NCI-H1105 treated with DMSO at 0.1 percent for 48 hours (cell line): ENCODE measurements around the gene CFAP68.
"Not testable (repeated sequence)": the region's sequence is repeated elsewhere in the genome, so short reads cannot be mapped to it uniquely, and the experiment has no call there.

Experiments
- DNase-seq: peaks from one replicate; lab custom pipeline; 2025; lab: John Stamatoyannopoulos, UW

CFAP68 gene

DNA sequence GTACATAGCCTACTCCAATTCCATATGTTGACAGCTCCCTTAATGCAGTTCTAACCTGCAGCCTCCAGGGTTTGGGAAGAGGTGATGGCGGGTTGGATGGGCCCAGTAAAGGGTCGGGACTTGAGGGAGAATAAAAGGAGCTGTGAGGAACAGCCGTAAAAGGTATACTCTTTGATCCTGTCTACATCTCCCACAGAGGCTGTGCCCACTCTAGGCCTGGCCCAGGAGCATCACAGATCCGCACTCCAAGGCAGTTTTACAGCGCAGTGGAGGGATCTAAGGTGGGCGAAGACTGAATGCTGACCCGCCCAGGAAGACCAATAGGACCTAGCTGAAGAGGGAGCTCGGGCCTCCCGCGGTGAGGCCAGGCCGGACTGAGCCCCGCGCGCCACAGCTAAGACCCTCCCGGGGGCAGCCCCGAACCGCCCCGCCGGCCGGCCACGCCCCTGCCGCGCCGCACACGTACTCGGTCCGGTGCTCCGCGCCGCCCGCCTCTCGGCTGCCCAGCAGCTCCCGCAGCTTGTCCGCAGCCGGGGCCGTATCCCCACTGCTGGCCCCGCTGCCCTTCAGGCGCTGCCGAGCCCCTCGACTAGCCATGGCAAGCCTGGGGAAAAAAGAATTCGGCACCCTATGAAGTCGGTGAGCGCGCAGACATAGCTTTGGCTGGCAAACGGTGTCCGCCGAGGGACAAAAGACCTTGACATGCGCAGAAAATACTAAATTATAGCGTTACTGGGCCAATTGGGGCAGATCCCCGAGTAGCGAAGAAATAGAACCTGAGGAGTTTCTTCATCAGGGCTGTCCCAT is 8.3 kb upstream of the CFAP68 start, which contains the start of gene ALG9:
ALG9 (minus strand) TSS at position 696 of the 807 bp plus-strand sequence; CDS start at position 597, 99 bp downstream.
- DNase-seq = peak; percentile 85

DNA sequence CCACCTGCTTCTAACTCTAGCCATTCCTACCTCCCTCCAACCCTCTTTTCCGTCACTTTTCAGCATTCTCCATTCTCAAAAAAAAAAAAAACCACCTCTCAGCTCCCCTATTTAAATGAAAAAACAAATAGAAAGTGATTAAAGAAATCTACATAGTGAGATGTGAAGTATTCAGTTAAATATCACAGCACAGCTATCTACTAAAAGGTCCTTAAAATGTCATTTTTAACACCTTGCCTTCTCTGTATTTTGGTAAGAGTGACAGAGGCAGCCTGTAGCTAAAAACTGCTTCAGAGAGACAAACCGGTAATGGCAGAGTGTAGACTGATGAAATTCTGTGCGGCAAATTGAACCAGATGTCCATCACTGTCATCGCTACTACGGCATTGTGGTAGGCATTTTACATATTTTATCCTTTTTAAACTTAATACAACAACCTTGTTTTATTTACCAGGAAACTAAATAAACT is 7.6 kb upstream of the CFAP68 start:
- DNase-seq = no peak

DNA sequence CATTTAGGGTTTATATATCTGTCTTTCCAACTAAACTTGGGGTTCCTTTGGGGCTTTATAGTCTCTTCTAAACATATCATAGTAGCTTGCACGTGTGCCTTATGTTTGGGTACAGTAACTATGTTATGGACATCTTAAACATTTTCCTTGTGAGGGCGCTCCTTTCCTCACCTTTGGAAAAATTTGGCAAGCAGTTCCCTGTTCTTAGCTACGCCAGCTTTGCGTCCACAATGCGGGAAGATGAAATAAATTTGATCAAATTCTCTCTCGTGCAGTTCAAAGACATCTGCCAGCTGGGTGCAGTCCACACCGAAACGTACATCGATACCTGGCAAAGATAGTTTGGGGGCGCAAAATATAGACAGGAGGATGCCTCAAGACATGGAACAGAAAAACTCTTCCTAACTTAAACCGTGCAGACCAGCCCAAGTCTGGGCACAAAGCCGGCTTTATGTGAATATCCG is 924 bp upstream of the CFAP68 start:
- peak; percentile 70 for DNase-seq

DNA sequence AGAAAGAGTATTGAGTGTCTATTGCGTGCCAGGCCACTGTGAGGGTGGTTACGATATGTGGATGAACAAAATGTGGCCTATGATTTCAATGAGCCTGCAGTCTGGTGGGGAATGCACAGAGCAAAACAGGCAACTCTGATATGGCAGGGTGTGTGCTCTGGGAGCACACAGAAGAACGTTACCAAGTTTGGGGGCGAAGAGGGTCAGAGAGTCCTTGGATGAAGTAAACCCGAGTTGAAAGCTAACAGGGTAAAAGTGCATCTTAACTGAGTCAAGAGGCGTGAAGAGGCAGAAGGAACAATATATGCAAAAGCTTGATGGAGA is 258 bp downstream of the CFAP68 start:
- no peak for DNase-seq

DNA sequence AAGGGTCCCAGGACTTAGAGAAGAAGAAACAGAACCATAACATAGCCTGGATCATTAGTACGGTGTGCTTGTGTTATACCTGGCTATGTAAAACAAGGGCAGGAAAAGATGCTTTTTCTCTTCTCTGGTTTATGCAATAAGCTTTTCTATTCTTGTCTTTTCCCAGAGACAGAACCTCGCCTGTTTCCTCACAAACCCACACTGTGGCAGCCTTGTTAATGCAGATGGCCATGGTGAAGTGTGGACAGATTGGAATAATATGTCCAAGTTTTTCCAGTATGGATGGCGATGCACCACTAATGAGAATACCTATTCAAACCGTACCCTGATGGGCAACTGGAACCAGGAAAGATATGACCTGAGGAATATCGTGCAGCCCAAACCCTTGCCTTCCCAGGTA is 2.9 kb downstream of the CFAP68 start:
- no peak for DNase-seq

DNA sequence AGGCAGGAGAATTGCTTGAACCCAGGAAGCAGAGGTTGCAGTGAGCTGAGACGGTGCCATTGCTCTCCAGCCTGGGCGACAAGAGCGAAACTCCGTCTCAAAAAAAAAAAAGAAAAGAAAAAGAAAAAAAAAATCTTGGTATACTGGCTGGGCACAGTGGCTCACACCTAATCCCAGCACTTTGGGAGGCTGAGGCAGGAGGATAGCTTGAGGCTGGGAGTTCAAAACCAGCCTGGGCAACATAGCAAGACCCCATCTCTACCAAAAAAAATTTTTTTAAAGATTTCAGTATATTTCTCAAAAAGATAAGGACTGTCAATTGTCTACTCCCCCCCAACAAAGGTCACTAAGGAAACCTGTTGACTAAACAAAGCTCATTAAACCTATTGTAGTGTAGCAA is 5.7 kb downstream of the CFAP68 start:
- not testable (repeated sequence) for DNase-seq

DNA sequence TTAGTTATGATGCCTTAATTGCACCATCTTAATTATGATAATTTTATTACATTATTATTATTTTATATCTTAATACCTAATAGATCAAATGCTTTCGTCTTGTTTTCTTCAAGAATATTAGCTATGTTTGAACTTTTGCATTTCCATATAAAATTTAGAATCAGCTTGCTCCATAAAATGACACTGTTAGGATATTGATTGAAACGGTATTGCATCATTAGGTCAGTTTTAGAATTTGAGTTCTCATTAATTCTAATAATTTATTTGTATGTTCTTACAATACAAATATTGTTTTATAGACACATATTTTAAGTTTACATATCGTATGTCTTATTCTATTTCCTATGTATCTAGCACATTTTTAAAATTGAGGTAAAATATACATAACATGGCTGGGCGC is 6.7 kb downstream of the CFAP68 start:
- no peak for DNase-seq

DNA sequence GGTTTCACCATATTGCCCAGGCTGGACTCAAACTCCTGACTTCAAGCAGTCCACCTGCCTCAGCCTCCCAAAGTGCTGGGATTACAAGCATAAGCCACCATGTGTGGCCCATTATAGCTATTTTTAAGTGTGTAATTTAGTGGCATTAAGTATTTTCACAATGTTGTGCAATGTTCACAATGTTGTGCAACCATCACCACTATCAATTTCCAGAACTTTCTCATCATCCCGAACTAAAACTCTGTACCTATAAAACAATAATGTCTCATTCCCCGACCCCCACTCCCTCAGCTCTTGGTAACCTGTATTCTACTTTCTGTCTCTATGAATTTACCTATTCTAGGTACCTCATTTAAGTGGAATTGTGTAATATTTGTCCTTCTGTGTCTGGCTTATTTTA is 7.5 kb downstream of the CFAP68 start:
- DNase-seq = no peak

DNA sequence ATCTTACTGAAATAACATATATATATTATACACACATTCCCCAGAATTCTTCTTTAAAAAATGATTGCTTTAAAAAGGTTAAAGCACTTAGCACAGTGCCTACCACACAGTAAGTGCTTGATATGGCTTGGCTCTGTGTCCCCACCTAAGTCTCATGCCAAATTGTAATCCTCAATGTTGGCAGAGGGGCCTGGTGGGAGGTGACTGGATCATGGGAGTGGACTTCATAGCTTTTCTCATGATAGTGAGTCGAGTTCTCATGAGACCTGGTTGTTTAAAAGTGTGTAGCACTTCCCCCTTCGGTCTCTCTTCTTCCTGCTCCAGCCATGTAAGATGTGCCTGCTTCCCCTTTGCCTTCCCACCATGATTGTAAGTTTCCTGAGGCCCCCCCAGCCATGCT is 26.1 kb downstream of the CFAP68 start:
- DNase-seq = no peak

DNA sequence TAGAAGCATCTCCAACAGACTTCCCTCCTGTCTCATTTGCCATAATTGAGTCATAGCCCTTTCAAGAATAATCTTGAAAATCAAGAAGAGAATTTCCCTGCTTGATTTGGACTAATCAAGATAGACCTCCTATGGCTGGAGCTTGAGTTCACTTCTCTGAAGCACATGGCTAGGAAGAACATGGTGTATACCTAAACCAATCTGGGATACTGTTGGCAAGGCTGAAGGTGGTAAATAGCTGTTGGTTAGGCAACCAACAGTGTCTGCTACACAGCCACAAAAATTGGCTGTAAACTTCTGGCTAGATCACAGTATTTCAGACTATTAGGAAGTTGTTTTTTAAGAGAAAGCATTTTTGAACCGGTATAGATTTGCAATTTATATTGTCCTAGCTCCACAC is 27.3 kb downstream of the CFAP68 start:
- DNase-seq = no peak

DNA sequence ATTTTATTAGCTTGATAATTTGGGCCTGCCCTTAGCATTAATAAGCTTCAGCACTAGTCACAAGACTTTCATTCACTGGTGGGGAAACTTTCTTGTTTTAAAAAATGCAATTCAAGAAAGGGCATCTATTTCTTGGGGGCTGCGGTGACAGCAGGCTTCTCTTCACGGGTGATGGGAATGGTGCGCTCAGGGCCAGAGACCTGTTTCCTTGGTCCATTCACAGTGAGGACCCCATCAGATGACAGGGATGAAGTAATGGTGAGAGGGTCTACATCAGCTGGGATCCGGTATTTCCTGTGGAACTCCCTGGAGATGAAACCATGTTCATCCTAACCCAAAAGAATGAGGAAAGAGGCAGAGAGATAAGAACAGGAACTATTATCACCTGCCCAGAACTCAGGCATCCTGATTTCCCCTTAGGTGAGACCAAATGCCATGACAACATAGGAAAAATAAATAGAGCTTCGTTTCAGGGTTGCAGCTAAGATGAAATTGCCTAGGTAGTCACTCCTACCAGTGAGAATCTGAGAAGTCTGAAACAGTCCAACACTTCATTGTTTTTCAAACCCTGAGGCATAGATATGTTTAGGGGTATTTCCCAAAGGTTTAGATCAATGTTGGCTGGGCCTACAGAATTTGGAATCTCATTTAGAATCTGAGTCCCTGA is 29.4 kb downstream of the CFAP68 start:
- no peak for DNase-seq

DNA sequence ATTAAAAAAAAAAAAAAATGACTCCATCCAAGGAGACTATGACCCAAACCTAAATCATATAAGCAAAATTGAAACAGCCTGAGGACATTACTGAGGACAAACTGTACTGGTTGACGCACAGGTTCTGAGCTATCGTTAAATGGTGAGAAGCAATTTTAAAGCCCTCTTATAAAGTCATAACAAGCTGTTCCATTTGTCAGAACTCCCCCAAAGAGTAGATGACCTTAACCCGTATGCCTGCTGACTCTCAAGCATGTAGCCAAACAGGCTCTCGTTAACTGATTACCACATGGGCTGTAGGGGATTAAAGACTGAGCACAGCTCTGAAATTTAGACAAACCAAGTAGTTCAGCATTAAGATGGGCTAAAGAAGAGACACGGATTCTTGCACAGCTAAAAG is 30.0 kb downstream of the CFAP68 start:
- DNase-seq = no peak

DNA sequence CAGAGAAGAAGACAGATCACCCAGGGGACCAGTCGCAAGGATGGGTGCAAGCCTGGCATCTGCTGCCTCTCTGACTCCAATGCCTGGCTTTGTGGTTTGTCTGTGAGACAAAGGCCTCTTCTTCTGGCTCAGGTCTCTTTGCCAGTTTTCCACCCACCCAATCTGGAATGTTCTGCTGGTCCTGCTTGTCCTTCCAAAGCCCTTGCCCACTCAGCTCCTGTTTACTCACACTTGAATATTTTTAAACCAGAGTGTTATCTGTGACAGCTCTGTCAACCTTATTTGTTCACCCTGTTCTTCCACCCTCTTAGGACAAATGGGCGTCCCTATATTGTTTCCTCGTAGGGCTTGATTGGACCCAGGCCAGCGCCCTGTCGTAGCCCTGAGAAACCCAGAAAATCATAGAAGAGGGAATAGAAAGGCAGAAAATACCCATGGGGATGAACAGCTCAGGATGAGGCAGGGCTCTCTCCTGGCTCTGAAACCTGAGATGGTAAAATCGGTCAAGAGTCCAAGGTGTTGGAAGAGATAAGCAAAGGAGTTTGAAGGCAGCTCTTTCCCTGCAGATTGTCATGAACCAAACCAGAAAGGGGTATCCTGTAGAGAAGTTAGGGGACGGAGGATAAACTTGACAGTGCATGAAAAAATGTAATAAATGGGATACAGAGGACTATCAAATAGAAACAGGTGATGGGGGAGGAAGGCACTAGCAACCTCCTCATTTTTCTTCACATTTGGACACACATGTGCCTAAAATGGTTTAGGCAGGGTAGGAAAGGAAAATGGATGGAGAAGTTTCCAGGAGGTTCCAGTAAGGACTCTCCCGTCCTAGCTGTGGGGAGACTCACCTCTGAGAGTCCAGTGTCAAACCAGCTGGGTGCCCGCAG is 31.6 kb downstream of the CFAP68 start:
- DNase-seq = no peak

DNA sequence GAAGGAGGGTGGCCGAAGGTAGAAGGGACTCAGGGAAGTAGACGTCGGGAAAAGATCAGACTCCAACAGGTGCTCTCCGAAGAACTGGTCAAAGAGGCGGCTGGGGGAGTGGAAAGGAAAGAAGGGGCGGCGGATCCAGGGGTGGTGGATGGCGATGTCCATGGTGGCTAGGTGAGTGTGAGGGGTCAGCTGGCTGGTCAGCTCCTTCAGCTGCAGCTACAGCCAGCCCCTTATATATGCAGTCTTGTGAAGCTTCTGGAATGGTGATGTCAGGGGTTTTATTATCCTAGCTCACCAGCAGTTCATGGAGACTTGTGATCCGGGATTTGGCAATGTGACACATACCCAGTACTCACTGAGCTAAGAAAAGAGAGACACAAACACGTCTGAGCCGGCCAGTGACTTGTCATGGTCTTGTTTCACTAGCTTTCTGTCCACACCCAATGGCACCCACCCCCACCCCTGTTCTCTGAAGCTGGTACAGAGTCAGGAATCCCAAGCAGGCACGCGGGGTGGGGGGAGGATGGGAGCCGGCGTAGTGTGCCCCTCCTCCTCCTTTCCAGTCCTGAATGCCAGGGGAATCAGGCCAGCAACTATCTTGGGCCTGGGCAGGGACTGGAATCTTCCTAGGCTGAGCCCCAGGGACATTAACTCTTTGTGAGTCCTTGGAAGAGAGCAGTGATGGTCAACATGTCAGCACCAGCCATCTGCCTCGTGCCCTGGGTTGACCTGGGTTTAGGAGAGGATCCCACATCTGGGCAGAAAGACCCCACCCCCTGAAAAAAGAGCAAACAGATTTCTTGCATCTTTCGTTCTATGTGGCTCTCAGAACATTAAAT is 32.4 kb downstream of the CFAP68 start, which contains the start of gene CRYAB:
CRYAB (minus strand) TSS at position 208 of the 839 bp plus-strand sequence; CDS start at position 162, 46 bp downstream.
- DNase-seq = no peak

DNA sequence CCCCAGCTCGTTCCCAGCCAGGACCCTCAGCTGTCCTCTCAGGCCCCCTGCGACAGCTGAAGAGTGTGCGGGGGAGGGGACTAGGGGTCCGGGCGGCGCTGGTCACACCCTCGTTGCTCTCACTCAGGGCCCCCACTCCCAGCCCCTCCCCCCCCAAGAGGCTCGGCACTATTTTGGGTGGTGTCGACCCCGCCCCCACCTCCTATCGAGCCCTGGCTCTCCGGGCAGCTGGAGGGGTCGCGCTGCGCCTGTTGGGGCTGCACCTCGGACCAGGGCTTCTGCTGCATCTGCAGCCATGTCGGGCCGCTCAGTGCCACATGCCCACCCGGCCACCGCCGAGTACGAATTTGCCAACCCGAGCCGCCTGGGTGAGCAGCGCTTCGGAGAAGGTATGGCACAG is 33.2 kb downstream of the CFAP68 start, which contains the start of gene HSPB2:
HSPB2 (plus strand) TSS at position 200 of the 400 bp plus-strand sequence; CDS start at position 296, 96 bp downstream.
- DNase-seq = no peak

DNA sequence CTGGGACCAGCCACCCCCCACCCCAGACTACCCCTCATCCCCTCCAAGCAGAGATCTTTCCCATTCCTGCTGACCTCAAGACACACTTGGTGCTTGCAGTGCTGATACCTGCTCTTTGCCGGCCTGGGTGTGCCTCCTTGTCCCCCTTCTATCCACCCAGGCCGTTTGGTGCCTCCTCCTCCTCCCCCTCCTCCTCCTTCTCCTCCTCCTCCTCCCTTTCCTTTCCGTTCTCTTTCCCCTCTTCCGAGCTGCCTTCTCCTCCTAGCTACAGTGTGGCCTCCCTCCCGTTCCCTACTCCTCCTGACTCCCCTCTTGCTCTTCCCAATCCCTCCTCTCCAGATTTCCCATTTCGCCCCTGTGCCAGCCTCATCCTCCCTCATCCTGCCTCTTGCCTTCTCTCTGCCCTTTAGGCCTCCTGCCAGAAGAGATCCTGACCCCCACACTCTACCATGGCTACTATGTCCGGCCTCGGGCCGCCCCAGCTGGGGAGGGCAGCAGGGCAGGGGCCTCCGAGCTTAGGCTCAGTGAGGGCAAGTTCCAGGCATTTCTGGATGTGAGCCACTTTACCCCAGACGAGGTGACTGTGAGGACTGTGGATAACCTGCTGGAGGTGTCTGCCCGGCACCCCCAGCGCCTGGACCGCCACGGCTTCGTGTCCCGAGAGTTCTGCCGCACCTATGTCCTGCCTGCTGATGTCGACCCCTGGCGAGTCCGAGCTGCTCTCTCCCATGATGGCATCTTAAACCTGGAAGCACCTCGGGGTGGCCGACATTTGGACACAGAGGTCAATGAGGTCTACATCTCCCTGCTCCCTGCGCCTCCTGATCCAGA is 33.9 kb downstream of the CFAP68 start:
- DNase-seq = no peak

DNA sequence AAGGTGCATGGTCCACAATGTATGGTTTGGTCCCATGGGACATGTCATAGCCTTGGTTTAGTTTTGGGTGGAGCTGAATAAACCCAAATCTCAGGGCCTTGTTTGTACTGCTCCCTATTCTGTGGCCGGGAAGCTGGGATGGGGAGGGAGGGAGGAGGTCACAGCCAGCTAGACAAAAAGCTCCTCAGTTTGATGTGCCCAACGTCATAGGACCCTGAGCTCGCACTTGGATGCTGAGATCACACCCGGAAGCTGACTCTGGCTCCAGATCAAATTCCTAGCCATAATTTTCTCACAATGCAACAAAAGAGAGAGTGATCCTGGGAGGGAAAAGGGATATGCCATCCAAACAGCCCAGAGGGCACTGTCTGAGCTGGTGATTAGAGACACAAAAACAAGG is 34.7 kb downstream of the CFAP68 start:
- no peak for DNase-seq

DNA sequence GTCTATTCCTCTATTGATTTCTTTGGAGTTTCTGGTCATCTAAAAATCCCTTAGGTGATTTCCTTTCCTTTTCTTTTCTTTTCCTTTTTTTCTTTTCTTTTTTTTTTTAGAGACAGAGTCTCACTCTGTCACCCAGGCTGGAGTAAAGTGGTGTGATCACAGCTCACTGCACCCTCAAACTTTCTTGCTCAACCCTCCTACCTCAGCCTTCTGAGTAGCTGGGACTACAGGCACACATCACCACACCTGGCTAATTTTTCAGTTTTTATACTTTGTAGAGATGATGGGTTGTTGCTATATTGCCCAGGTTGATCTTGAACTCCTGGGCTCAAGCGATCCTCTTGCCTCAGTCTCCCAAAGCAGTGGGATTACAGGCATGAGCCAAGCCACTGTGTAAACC is 37.4 kb downstream of the CFAP68 start:
- no peak for DNase-seq

DNA sequence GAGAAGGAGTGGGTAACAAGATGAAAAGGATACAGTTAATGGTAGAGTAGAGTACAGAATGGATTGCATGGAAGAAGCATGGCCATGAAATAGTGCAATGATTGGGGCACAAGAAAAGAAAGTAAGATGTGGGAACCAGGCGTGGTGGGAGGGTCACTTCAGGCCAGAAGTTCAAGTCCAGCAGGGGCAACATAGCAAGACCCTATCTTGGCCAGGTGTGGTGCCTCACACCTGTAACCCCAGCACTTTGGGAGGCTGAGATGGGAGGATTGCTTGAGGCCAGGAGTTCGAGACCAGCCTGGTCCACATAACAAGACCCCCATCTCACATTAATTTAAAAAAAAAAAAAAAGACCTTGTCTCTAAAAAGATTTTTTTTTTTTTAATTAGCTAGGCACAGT is 38.0 kb downstream of the CFAP68 start:
- DNase-seq = no peak

DNA sequence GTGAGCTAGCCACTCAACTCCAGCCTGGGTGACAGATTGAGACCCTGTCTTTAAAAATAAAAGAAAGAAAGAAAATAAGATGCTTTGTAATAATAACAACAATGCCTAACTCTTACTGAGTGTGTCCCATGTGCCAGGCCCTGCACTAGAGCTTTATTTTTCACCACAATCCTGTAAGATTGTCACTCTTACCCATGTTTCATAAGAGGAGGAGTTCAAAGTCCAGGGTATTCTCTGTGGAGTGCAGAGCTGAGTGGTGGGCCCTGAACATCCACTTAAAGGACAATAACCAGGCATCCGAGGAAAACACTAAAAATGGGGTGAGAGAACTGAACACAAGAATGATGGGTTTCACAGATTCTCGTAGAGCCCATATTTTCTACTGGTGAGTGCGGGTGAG is 38.4 kb downstream of the CFAP68 start:
- no peak for DNase-seq
